ENCODE measurements around the gene DIDO1.

GRCh38 chr20:62893700-62894099 is 32.6 kb downstream of the DIDO1 start:
- TF ChIP-seq CTCF (IDR thresholded peaks at IDR 0.05), result no peak
- TF ChIP-seq EP300 (IDR thresholded peaks at IDR 0.05), result no peak
